Measurements from ENCODE around the gene PMEL. TPM values are rescaled to one million over a fixed set of nuclear protein-coding genes. Genes with fewer than 3 reads are reported as not detected.
A peak's percentile ranks its signal among the peaks of the same experiment; 100 is the strongest.

Gene PMEL
- total and polyA plus RNA-seq, 9 of the 15 experiments (the other 6 are each of a cell fraction or from before 2014, with no cell fraction given) = 0.36 to 2.0 (median 0.98) TPM

DNA sequence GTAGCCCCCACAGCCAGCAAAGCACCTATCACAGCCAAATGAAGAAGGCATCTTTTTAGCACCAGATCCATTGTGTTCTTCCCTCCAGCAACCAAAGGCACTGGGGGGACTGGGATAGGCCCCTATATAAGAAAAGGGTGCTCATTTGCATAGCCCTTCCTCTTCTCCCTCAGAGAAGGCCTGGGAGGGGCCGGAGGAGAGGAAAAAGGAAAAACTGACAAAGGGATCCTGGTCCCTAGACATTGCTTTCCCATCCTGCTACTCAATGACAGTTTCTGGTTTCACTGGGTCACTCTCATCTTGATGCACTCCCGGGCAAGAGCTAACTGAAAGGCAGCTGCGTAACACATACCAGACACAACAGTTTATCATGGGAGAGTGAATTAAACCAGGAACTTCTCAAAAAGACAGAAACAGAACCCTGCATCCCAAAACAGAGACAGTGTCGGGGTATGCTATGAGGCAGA, at the start of gene PMEL (continued):
- no peak for TF ChIP-seq ZNF609 (CRISPR knock-in tag; IDR thresholded peaks at IDR 0.05; ENCODE audit: borderline replicate concordance)
- TF ChIP-seq POLR2AphosphoS2 (IDR thresholded peaks at IDR 0.05; ENCODE audit: low read length) = no peak
- TF ChIP-seq CHAMP1 (IDR thresholded peaks at IDR 0.05) = no peak
- 0 out of 4 replicates have a peak, but pooled peaks of 1 of the 2 experiments have one; percentile 63 for TF ChIP-seq BCLAF1 (IDR thresholded peaks at IDR 0.05; ENCODE audit: borderline replicate concordance in 1 of 2, control insufficient read depth in 1 of 2, low read depth in 2 of 2, low read length in 1 of 2)
- TF ChIP-seq SRSF7 (optimal IDR thresholded peaks at IDR 0.05; ENCODE audit: low read depth, low read length) = no peak
- TF ChIP-seq TRIM28 (IDR thresholded peaks at IDR 0.05) = no peak
- TF ChIP-seq MTA2 (IDR thresholded peaks at IDR 0.05; ENCODE audit: low read depth) = no peak
- no peak for TF ChIP-seq SMAD3 (CRISPR knock-in tag; conservative IDR thresholded peaks at IDR 0.05)
- TF ChIP-seq, protein P1, sequence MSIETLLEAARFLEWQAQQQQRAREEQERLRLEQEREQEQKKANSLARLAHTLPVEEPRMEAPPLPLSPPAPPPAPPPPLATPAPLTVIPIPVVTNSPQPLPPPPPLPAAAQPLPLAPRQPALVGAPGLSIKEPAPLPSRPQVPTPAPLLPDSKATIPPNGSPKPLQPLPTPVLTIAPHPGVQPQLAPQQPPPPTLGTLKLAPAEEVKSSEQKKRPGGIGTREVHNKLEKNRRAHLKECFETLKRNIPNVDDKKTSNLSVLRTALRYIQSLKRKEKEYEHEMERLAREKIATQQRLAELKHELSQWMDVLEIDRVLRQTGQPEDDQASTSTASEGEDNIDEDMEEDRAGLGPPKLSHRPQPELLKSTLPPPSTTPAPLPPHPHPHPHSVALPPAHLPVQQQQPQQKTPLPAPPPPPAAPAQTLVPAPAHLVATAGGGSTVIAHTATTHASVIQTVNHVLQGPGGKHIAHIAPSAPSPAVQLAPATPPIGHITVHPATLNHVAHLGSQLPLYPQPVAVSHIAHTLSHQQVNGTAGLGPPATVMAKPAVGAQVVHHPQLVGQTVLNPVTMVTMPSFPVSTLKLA (conservative IDR thresholded peaks at IDR 0.05) = no peak
- TF ChIP-seq MCM2 (IDR thresholded peaks at IDR 0.05; ENCODE audit: low read depth) = no peak
- TF ChIP-seq ELF4 (CRISPR knock-in tag; IDR thresholded peaks at IDR 0.05) = 0 out of 2 replicates have a peak, but pooled peaks have one; percentile 36
- peak; percentile 37 for TF ChIP-seq GTF2B (IDR thresholded peaks at IDR 0.05; ENCODE audit: extremely low read depth, insufficient read length)
- TF ChIP-seq TAF1 (IDR thresholded peaks at IDR 0.05; ENCODE audit: control insufficient read depth, extremely low read depth, insufficient read depth, low read length, severe bottlenecking) = no peak
- no peak for TF ChIP-seq RB1 (IDR thresholded peaks at IDR 0.05; ENCODE audit: low read depth)
- peak; percentile 76 for TF ChIP-seq TBP (optimal IDR thresholded peaks at IDR 0.05; ENCODE audit: low read depth, low read length)
